Measurements from ENCODE around the gene CREB3L2. TPM values are rescaled to one million over a fixed set of nuclear protein-coding genes. Genes with fewer than 3 reads are reported as not detected.
"Not testable (repeated sequence)": the region's sequence is repeated elsewhere in the genome, so short reads cannot be mapped to it uniquely, and the experiment has no call there.

CREB3L2 gene
- total RNA-seq, 4 donors from 2014 or later, result 33.1 to 59.1 (median 43.3) TPM

DNA sequence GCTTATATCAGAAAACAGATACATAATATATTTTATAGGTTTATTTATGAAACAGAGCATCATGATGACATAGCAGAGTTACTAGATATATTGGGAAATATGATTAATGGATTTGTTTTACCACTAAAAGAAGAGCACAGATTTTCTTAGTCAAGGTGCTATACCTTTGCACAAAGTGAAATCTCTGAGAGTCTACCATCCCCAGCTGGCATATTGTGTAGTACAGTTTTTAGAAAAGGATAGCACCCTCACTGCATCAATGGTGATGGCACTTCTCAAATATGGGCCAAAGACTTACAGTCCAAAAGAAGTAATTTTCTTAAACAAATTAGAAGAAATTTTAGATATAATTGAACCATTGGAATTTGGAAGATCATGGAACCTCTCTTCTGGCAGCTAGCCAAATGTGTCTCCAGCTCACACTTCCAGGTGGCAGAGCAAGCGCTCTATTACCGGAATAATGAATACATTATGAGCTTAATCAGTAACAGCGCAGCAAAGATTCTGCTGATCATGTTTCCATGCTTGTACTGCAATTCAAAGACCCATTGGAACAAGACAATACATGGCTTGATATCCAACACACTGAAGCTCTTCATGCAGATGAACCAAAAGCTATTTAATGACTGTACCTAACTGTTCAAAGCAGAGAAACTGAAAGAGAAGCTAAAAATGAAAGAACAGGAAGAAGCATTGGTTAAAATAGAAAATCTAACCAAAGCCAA lies 21.9 kb upstream of the CREB3L2 start:
- Histone ChIP-seq H3K36me3 (no peaks in the 10 kb centered on the region), H3K4me3 (no peak overlapping the region), H3K27me3 (no peaks in the 10 kb centered on the region), H3K27ac (no peak overlapping the region), H3K4me1 (no peaks in the 10 kb centered on the region), H3K9me3 (no peaks in the 10 kb centered on the region)
- WGBS, 2 donors (ENCODE audit: low coverage in 1 of 2), result 96 to 97% methylated on average over 3 of the region's 3 CpGs
- TF ChIP-seq POLR2A (IDR thresholded peaks at IDR 0.05), result no peak
- TF ChIP-seq, protein P1, sequence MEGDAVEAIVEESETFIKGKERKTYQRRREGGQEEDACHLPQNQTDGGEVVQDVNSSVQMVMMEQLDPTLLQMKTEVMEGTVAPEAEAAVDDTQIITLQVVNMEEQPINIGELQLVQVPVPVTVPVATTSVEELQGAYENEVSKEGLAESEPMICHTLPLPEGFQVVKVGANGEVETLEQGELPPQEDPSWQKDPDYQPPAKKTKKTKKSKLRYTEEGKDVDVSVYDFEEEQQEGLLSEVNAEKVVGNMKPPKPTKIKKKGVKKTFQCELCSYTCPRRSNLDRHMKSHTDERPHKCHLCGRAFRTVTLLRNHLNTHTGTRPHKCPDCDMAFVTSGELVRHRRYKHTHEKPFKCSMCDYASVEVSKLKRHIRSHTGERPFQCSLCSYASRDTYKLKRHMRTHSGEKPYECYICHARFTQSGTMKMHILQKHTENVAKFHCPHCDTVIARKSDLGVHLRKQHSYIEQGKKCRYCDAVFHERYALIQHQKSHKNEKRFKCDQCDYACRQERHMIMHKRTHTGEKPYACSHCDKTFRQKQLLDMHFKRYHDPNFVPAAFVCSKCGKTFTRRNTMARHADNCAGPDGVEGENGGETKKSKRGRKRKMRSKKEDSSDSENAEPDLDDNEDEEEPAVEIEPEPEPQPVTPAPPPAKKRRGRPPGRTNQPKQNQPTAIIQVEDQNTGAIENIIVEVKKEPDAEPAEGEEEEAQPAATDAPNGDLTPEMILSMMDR (IDR thresholded peaks at IDR 0.05), result no peak
- no peak for TF ChIP-seq POLR2AphosphoS5 (IDR thresholded peaks at IDR 0.05)
- no peak for TF ChIP-seq EP300 (IDR thresholded peaks at IDR 0.05)
- ATAC-seq, result no peak

DNA sequence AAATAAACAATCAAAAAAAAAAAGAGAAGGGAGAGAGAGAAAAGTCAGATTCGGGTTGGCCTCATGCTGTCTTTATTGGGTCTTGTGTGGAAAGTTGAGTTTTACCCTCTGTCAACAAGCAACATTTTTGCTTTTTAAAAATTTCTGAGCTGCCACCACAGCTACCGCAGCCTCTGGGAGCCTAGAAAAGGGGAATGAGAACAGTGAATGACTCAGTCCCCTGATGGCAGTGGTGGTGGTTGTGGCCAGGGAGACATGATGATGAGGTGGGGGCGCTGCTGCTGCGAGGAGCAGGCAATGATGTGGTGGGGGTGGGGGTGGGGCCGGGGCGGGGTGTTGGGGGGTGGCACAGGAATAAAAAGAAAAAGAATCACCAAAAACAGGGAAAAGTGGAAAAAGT lies 20.0 kb upstream of the CREB3L2 start:
- H3K27me3 ChIP-seq, result no peaks in the 10 kb centered on the region
- no peaks in the 10 kb centered on the region for H3K4me1 ChIP-seq
- TF ChIP-seq EP300 (IDR thresholded peaks at IDR 0.05) (no peak), POLR2A (IDR thresholded peaks at IDR 0.05) (no peak), POLR2AphosphoS5 (IDR thresholded peaks at IDR 0.05) (no peak)
- TF ChIP-seq, protein P1 (IDR thresholded peaks at IDR 0.05), result no peak
- no peak overlapping the region for H3K27ac ChIP-seq
- no peak overlapping the region for H3K4me3 ChIP-seq
- ATAC-seq, result no peak
- H3K36me3 ChIP-seq, result no peaks in the 10 kb centered on the region
- H3K9me3 ChIP-seq, result no peaks in the 10 kb centered on the region
- WGBS, 2 donors (ENCODE audit: low coverage in 1 of 2), result 83 to 87% methylated on average over 2 of the region's 6 CpGs

DNA sequence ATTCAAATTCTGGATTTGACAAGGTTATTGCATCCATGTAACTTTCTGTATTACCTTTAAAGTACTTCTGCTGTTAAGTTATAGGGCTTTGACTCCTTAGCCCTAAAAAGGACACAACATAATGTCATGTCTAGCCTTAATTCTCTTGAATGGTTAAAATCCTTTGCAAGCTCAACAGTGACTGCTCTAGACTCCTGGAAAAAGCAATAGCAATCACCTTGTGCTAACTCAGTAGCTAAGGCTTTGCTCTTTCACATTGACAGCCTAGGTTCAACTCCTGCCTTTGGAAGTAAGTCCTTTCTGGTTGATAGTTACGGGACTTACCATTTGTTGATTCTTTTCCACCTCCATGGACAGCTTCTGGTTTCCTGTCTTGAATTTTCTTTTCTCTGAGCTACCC lies 16.1 kb upstream of the CREB3L2 start:
- Histone ChIP-seq H3K9me3 (no peaks in the 10 kb centered on the region), H3K27ac (no peak overlapping the region), H3K27me3 (no peaks in the 10 kb centered on the region), H3K36me3 (no peaks in the 10 kb centered on the region), H3K4me1 (no peaks in the 10 kb centered on the region), H3K4me3 (no peak overlapping the region)
- TF ChIP-seq POLR2AphosphoS5 (IDR thresholded peaks at IDR 0.05) (no peak), POLR2A (IDR thresholded peaks at IDR 0.05) (no peak), EP300 (IDR thresholded peaks at IDR 0.05) (no peak)
- TF ChIP-seq, protein P1 (IDR thresholded peaks at IDR 0.05), result no peak
- ATAC-seq, result no peak
- 60 to 82% methylated on average over 1 of the region's 1 CpG for WGBS, 2 donors (ENCODE audit: low coverage in 1 of 2)

DNA sequence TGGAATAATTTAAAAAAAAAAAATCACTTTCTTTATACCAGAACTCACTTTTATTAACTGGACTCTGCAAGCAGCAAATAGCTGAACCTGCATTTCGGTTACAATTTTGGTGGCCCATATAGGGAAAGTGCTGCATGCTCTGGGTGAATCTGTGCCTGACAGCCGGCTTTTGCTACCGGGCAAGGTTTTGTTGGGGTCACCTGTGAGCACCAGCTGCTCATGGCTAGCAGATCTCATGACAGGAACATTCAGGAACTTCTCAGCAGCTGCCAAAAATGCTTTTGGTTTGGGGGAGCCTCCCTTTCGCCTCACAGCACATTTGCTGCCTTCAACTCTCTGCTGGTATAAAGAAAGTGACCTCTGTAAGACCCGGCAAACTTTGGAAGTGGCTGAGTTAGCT lies 13.2 kb upstream of the CREB3L2 start:
- Histone ChIP-seq H3K27me3 (no peaks in the 10 kb centered on the region), H3K27ac (no peak overlapping the region), H3K4me3 (no peak overlapping the region), H3K9me3 (no peaks in the 10 kb centered on the region), H3K36me3 (no peaks in the 10 kb centered on the region), H3K4me1 (no peaks in the 10 kb centered on the region)
- ATAC-seq, result no peak
- WGBS, 2 donors (ENCODE audit: low coverage in 1 of 2), result 73 to 94% methylated on average over 3 to 5 of the region's 5 CpGs
- no peak for TF ChIP-seq EP300 (IDR thresholded peaks at IDR 0.05)
- no peak for TF ChIP-seq POLR2AphosphoS5 (IDR thresholded peaks at IDR 0.05)
- TF ChIP-seq, protein P1 (IDR thresholded peaks at IDR 0.05), result no peak
- no peak for TF ChIP-seq POLR2A (IDR thresholded peaks at IDR 0.05)

DNA sequence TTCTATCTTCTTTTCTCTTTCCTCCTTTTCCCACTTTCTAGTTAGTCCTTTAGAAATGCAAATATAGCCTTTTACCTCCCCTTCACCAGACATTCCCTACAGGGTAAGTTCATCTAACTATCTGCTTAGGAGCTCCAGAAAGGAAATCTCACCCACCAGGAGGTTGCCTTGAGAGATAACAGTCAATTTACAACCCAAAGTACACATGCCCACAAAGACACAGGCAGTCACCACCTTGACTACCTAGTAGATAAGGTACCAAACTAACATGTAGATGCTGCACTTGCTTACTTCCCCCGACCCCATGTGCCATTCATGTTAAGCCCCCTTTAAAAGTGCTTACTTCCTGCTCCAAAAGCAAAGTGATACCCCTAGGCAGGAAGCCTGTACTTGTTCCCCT lies 12.8 kb upstream of the CREB3L2 start:
- Histone ChIP-seq H3K36me3 (no peaks in the 10 kb centered on the region), H3K27me3 (no peaks in the 10 kb centered on the region), H3K9me3 (no peaks in the 10 kb centered on the region), H3K27ac (no peak overlapping the region), H3K4me3 (no peak overlapping the region), H3K4me1 (no peaks in the 10 kb centered on the region)
- 78% methylated on average over 1 of the region's 1 CpG; no CpG with 5 or more reads in 1 of the 2 donors for WGBS, 2 donors (ENCODE audit: low coverage in 1 of 2)
- TF ChIP-seq POLR2AphosphoS5 (IDR thresholded peaks at IDR 0.05) (no peak), POLR2A (IDR thresholded peaks at IDR 0.05) (no peak), EP300 (IDR thresholded peaks at IDR 0.05) (no peak)
- TF ChIP-seq, protein P1 (IDR thresholded peaks at IDR 0.05), result no peak
- ATAC-seq, result no peak

DNA sequence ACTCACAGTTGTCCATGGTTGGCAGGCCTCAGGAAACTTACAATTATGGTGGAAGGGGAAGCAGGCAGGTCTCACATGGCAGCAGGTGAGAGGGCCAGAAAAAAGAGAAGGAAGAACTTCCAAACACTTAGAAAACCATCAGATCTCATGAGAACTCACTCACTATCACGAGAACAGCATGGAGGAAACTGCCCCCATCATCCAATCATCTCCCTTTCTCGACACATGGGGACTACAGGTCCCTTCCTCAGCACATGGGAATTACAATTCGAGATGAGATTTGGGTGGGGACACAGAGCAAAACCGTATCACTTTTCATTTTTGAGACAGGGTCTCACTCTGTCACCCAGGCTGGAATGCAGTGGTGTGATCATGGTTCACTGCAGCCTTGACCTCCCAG lies 12.3 kb upstream of the CREB3L2 start:
- H3K27ac ChIP-seq, H3K4me1 ChIP-seq, H3K27me3 ChIP-seq, ATAC-seq, H3K9me3 ChIP-seq, H3K36me3 ChIP-seq, H3K4me3 ChIP-seq: not testable (repeated sequence)
- WGBS, 2 donors (ENCODE audit: low coverage in 1 of 2), result 83 to 88% methylated on average over 4 of the region's 4 CpGs
